Measurements from ENCODE around the gene THOC5. TPM values are rescaled to one million over a fixed set of nuclear protein-coding genes. Genes with fewer than 3 reads are reported as not detected.
"Not testable (repeated sequence)": the region's sequence is repeated elsewhere in the genome, so short reads cannot be mapped to it uniquely, and the experiment has no call there.

The THOC5 gene
- total RNA-seq, 2 donors from 2014 or later: 55.1 to 73.9 TPM

- H3K27me3 Mint-ChIP-seq (ENCODE audit: low read depth); H3K4me1 Mint-ChIP-seq (ENCODE audit: low read depth); H3K27ac Mint-ChIP-seq; H3K4me3 Mint-ChIP-seq; ATAC-seq (replicated peaks in 1 of 2); H3K9me3 Mint-ChIP-seq; DNase-seq: not testable (repeated sequence)
- H3K36me3 Mint-ChIP-seq (ENCODE audit: insufficient read depth in 2 of 2): peaks cover 12 to 27% of the 10 kb centered on the region in 2 donors
These were observed 8.5 kb downstream of the THOC5 start for GRCh38 chr22:29545045-29545444.

- Mint-ChIP-seq H3K4me1 (ENCODE audit: low read depth) (no peaks in the 10 kb centered on the region), H3K27ac (no peak overlapping the region), H3K4me3 (no peak overlapping the region), H3K9me3 (no peaks in the 10 kb centered on the region), H3K27me3 (ENCODE audit: low read depth) (no peaks in the 10 kb centered on the region), H3K36me3 (ENCODE audit: insufficient read depth in 2 of 2) (peaks cover 7 to 26% of the 10 kb centered on the region in 2 donors)
- DNase-seq (no peak), ATAC-seq (replicated peaks in 1 of 2) (no peak)
These were observed 11.7 kb downstream of the THOC5 start for GRCh38 chr22:29541845-29542244.

- Mint-ChIP-seq H3K36me3 (ENCODE audit: insufficient read depth in 2 of 2) (peaks cover 10 to 36% of the 10 kb centered on the region in 2 donors), H3K27ac (no peak overlapping the region), H3K4me3 (no peak overlapping the region), H3K27me3 (ENCODE audit: low read depth) (no peaks in the 10 kb centered on the region), H3K9me3 (no peaks in the 10 kb centered on the region), H3K4me1 (ENCODE audit: low read depth) (no peaks in the 10 kb centered on the region)
- DNase-seq (no peak), ATAC-seq (replicated peaks in 1 of 2) (no peak)
These were observed 14.5 kb downstream of the THOC5 start for GRCh38 chr22:29539105-29539504.

GRCh38 chr22:29536411-29536810 is 17.1 kb downstream of the THOC5 start:
- H3K27ac Mint-ChIP-seq: no peak overlapping the region
- H3K36me3 Mint-ChIP-seq (ENCODE audit: insufficient read depth in 2 of 2): peaks cover 11 to 31% of the 10 kb centered on the region in 2 donors
- no peaks in the 10 kb centered on the region for H3K9me3 Mint-ChIP-seq
- H3K4me3 Mint-ChIP-seq: no peak overlapping the region
- DNase-seq: no peak
- no peaks in the 10 kb centered on the region for H3K4me1 Mint-ChIP-seq (ENCODE audit: low read depth)
- no peaks in the 10 kb centered on the region for H3K27me3 Mint-ChIP-seq (ENCODE audit: low read depth)
- no peak for ATAC-seq (replicated peaks in 1 of 2)

- Mint-ChIP-seq H3K9me3 (no peaks in the 10 kb centered on the region), H3K36me3 (ENCODE audit: insufficient read depth in 2 of 2) (peaks cover 8 to 23% of the 10 kb centered on the region in 2 donors), H3K27ac (no peak overlapping the region), H3K4me1 (ENCODE audit: low read depth) (no peaks in the 10 kb centered on the region), H3K27me3 (ENCODE audit: low read depth) (no peaks in the 10 kb centered on the region), H3K4me3 (no peak overlapping the region)
- DNase-seq: no peak
- no peak for ATAC-seq (replicated peaks in 1 of 2)
These were observed 22.1 kb downstream of the THOC5 start for GRCh38 chr22:29531419-29531818.

GRCh38 chr22:29530716-29531115 is 22.8 kb downstream of the THOC5 start:
- peaks cover 8 to 25% of the 10 kb centered on the region in 2 donors for H3K36me3 Mint-ChIP-seq (ENCODE audit: insufficient read depth in 2 of 2)
- H3K27me3 Mint-ChIP-seq (ENCODE audit: low read depth): no peaks in the 10 kb centered on the region
- H3K9me3 Mint-ChIP-seq: no peaks in the 10 kb centered on the region

GRCh38 chr22:29528144-29528543 is 25.4 kb downstream of the THOC5 start:
- H3K36me3 Mint-ChIP-seq (ENCODE audit: insufficient read depth in 2 of 2): peaks cover 3 to 16% of the 10 kb centered on the region in 2 donors
- no peak overlapping the region for H3K27ac Mint-ChIP-seq
- H3K9me3 Mint-ChIP-seq: no peaks in the 10 kb centered on the region
- no peaks in the 10 kb centered on the region for H3K27me3 Mint-ChIP-seq (ENCODE audit: low read depth)
- DNase-seq (no peak), ATAC-seq (replicated peaks in 1 of 2) (no peak)
- no peaks in the 10 kb centered on the region for H3K4me1 Mint-ChIP-seq (ENCODE audit: low read depth)
- H3K4me3 Mint-ChIP-seq: no peak overlapping the region

More at GRCh38 chr22:29530716-29531115, 22.8 kb downstream of the THOC5 start:
- DNase-seq (no peak), ATAC-seq (replicated peaks in 1 of 2) (no peak)
- peak overlapping the region; percentile 39 for H3K27ac Mint-ChIP-seq
- H3K4me3 Mint-ChIP-seq: no peak overlapping the region
- no peaks in the 10 kb centered on the region for H3K4me1 Mint-ChIP-seq (ENCODE audit: low read depth)

- H3K4me3 Mint-ChIP-seq: no peak overlapping the region
- DNase-seq (peak; percentile 4 to 22), ATAC-seq (replicated peaks in 1 of 2) (peak in 1 of 2 donors; percentile 34)
These were observed 28.9 kb downstream of the THOC5 start for GRCh38 chr22:29524442-29525191.

GRCh38 chr22:29523761-29524160 is 29.8 kb downstream of the THOC5 start:
- H3K4me1 Mint-ChIP-seq (ENCODE audit: low read depth): no peaks in the 10 kb centered on the region
- DNase-seq (no peak), ATAC-seq (replicated peaks in 1 of 2) (no peak)
- H3K9me3 Mint-ChIP-seq: no peaks in the 10 kb centered on the region
- no peak overlapping the region for H3K27ac Mint-ChIP-seq
- peaks cover 3 to 13% of the 10 kb centered on the region in 2 donors for H3K36me3 Mint-ChIP-seq (ENCODE audit: insufficient read depth in 2 of 2)
- H3K27me3 Mint-ChIP-seq (ENCODE audit: low read depth): no peaks in the 10 kb centered on the region
- H3K4me3 Mint-ChIP-seq: no peak overlapping the region

More at GRCh38 chr22:29524442-29525191, 28.9 kb downstream of the THOC5 start:
- Mint-ChIP-seq H3K9me3 (no peaks in the 10 kb centered on the region), H3K4me1 (ENCODE audit: low read depth) (no peaks in the 10 kb centered on the region), H3K36me3 (ENCODE audit: insufficient read depth in 2 of 2) (peaks cover 4 to 13% of the 10 kb centered on the region in 2 donors), H3K27ac (no peak overlapping the region), H3K27me3 (ENCODE audit: low read depth) (no peaks in the 10 kb centered on the region)

GRCh38 chr22:29521526-29521925 is 32.0 kb downstream of the THOC5 start:
- no peak overlapping the region for H3K4me3 Mint-ChIP-seq
- DNase-seq (no peak), ATAC-seq (replicated peaks in 1 of 2) (no peak)
- H3K4me1 Mint-ChIP-seq (ENCODE audit: low read depth): no peaks in the 10 kb centered on the region
- H3K27ac Mint-ChIP-seq: no peak overlapping the region
- no peaks in the 10 kb centered on the region for H3K27me3 Mint-ChIP-seq (ENCODE audit: low read depth)
- H3K36me3 Mint-ChIP-seq (ENCODE audit: insufficient read depth in 2 of 2): peaks cover 3 to 13% of the 10 kb centered on the region in 2 donors
- H3K9me3 Mint-ChIP-seq: no peaks in the 10 kb centered on the region

GRCh38 chr22:29520851-29521250 is 32.7 kb downstream of the THOC5 start:
- DNase-seq (no peak), ATAC-seq (replicated peaks in 1 of 2) (no peak)
- Mint-ChIP-seq H3K4me3 (no peak overlapping the region), H3K9me3 (no peaks in the 10 kb centered on the region), H3K4me1 (ENCODE audit: low read depth) (no peaks in the 10 kb centered on the region), H3K27me3 (ENCODE audit: low read depth) (no peaks in the 10 kb centered on the region), H3K27ac (no peak overlapping the region), H3K36me3 (ENCODE audit: insufficient read depth in 2 of 2) (peaks cover 3 to 10% of the 10 kb centered on the region in 2 donors)

- Mint-ChIP-seq H3K27ac (no peak overlapping the region), H3K27me3 (ENCODE audit: low read depth) (no peaks in the 10 kb centered on the region), H3K9me3 (no peaks in the 10 kb centered on the region), H3K4me3 (no peak overlapping the region), H3K36me3 (ENCODE audit: insufficient read depth in 2 of 2) (peaks cover 5 to 10% of the 10 kb centered on the region in 2 donors), H3K4me1 (ENCODE audit: low read depth) (no peaks in the 10 kb centered on the region)
- ATAC-seq (replicated peaks in 1 of 2) (no peak), DNase-seq (no peak)
These were observed 33.6 kb downstream of the THOC5 start for GRCh38 chr22:29519996-29520395.

GRCh38 chr22:29518427-29518826 is 35.1 kb downstream of the THOC5 start:
- ATAC-seq (replicated peaks in 1 of 2) (no peak), DNase-seq (no peak)
- H3K36me3 Mint-ChIP-seq (ENCODE audit: insufficient read depth in 2 of 2): peaks cover 5 to 8% of the 10 kb centered on the region in 2 donors
- no peaks in the 10 kb centered on the region for H3K4me1 Mint-ChIP-seq (ENCODE audit: low read depth)
- H3K27me3 Mint-ChIP-seq (ENCODE audit: low read depth): no peaks in the 10 kb centered on the region
- H3K27ac Mint-ChIP-seq: no peak overlapping the region
- H3K4me3 Mint-ChIP-seq: no peak overlapping the region
- H3K9me3 Mint-ChIP-seq: no peaks in the 10 kb centered on the region

All from activated T-cell treated with anti-CD3 and anti-CD28 coated beads, Interleukin-2, amount 50 U/mL, for 72 hours (primary cell).